HCT116 (cell line): ENCODE measurements around the gene TTC27. TPM values are rescaled to one million over a fixed set of nuclear protein-coding genes. Genes with fewer than 3 reads are reported as not detected.

Experiments used
- ATAC-seq: fragments of 200-7000 bp; cut with Tn5 transposase; 2 replicates; pipeline ENCODE4 v1.9.1; 2020; ENCODE audit warnings: mild to moderate bottlenecking, moderate library complexity
- BruUV-seq: library from RNA; stranded (reverse); fragments of 400-500 nt; replicated peaks from 2 replicates; lab custom pipeline; 2021; lab: Mats Ljungman, UMichigan
- CTCF ChIA-PET: fragments of 300-600 bp; sonication (Branson Sonifier 250); formaldehyde crosslinking; loops from one replicate; lab custom pipeline; 2021; ENCODE audit warnings: antibody characterized with exemption; lab: Charles Lee
- POLR2A ChIA-PET: fragments of 300-600, 350-600 bp; sonication (Branson Sonifier 250); formaldehyde crosslinking; loops from one replicate; lab custom pipeline; 2021; ENCODE audit warnings: antibody characterized with exemption; lab: Charles Lee
- RAD21 ChIA-PET, 2 experiments: fragments of 300-600 bp; sonication (Branson Sonifier 250); formaldehyde crosslinking; loops; one replicate each; lab custom pipeline; 2023; ENCODE audit warnings: low total read pairs in 2 of 2; ENCODE audit not compliant: uncharacterized antibody in 2 of 2, unreplicated experiment in 2 of 2, low non-redundant PET in 1 of 2; lab: Charles Lee
- DNase-seq: peaks from one replicate; pipeline ENCODE4 v3.0.0-alpha.2; 2010; ENCODE audit warnings: low read depth, low spot score
- H2AFZ ChIP-seq: fragments of 200-600 bp; shearing (Covaris generic), sonication (generic); 2 replicates; pipeline ENCODE4 v1.6.1; 2017; ENCODE audit warnings: low read depth, mixed run types, mixed read lengths, antibody characterized with exemption, low read length; ENCODE audit not compliant: poor library complexity, severe bottlenecking
- H3K27ac ChIP-seq: 2 replicates; pipeline ENCODE4 v1.5.1; 2012; ENCODE audit warnings: low read depth, low read length
- H3K27me3 ChIP-seq: fragments of 200-600 bp; sonication (generic); 2 replicates; pipeline ENCODE4 v1.6.1; 2016; ENCODE audit warnings: mixed run types, low read length, mixed read lengths; ENCODE audit not compliant: insufficient read depth
- H3K36me3 ChIP-seq, 2 experiments: fragments of 200-500 bp in 1 of 2; fragments of 200-600 bp in 1 of 2; sonication (Bioruptor generic) in 1 of 2; sonication (generic) in 1 of 2; 2 replicates each; pipeline versions ENCODE4 v1.5.1 to v1.6.1; 2014 to 2016; ENCODE audit warnings: low read length in 2 of 2, inconsistent platforms in 1 of 2, mixed read lengths in 1 of 2, mixed run types in 1 of 2; ENCODE audit not compliant: insufficient read depth in 2 of 2, control insufficient read depth in 1 of 2
- H3K4me1 ChIP-seq, 2 experiments: fragments of 200-600 bp in 1 of 2; sonication (generic) in 1 of 2; 2 replicates each; pipeline versions ENCODE4 v1.5.1 to v1.6.1; 2012 to 2017; ENCODE audit warnings: low read length in 2 of 2, inconsistent platforms in 1 of 2, mild to moderate bottlenecking in 1 of 2, mixed read lengths in 1 of 2, mixed run types in 1 of 2, moderate library complexity in 1 of 2; ENCODE audit not compliant: insufficient read depth in 2 of 2, control insufficient read depth in 1 of 2
- H3K4me2 ChIP-seq: fragments of 200-600 bp; sonication (generic); 2 replicates; pipeline ENCODE4 v1.6.1; 2017; ENCODE audit warnings: mixed run types, low read length, mixed read lengths
- H3K4me3 ChIP-seq, 2 experiments: fragments of 200-600 bp in 1 of 2; sonication (generic) in 1 of 2; replicated peaks in 1 of 2; 2 replicates each; pipeline ENCODE4 v1.5.1; 2011 to 2016; ENCODE audit warnings: low read length in 2 of 2, control low read depth in 1 of 2, low read depth in 1 of 2, mild to moderate bottlenecking in 1 of 2, mixed read lengths in 1 of 2, mixed run types in 1 of 2
- H3K79me2 ChIP-seq: fragments of 200-600 bp; sonication (generic); 2 replicates; pipeline ENCODE4 v1.6.1; 2017; ENCODE audit warnings: mild to moderate bottlenecking, mixed run types, low read length, moderate library complexity, mixed read lengths; ENCODE audit not compliant: insufficient read depth
- H3K9ac ChIP-seq: fragments of 200-600 bp; sonication (generic); 2 replicates; pipeline ENCODE4 v1.6.1; 2016; ENCODE audit warnings: low read length, mixed read lengths
- H3K9me2 ChIP-seq: fragments of 200-600 bp; sonication (generic), shearing (Covaris generic); 2 replicates; pipeline ENCODE4 v1.6.1; 2017; ENCODE audit warnings: mixed run types, mild to moderate bottlenecking, moderate library complexity; ENCODE audit not compliant: insufficient read depth
- H3K9me3 ChIP-seq, 2 experiments: fragments of 200-500 bp in 1 of 2; fragments of 200-600 bp in 1 of 2; sonication (Bioruptor generic) in 1 of 2; sonication (generic) in 1 of 2; 2 replicates each; pipeline ENCODE4 v1.6.1; 2014 to 2017; ENCODE audit warnings: low read length in 2 of 2, mixed read lengths in 2 of 2, inconsistent platforms in 1 of 2, low read depth in 1 of 2, mild to moderate bottlenecking in 1 of 2, mixed run types in 1 of 2, moderate library complexity in 1 of 2; ENCODE audit not compliant: control insufficient read depth in 1 of 2, insufficient read depth in 1 of 2
- H4K20me1 ChIP-seq: fragments of 200-600 bp; sonication (generic), shearing (Covaris generic); 2 replicates; pipeline ENCODE4 v1.6.1; 2017; ENCODE audit warnings: mixed run types, mild to moderate bottlenecking, moderate library complexity; ENCODE audit not compliant: insufficient read depth
- ATF3 ChIP-seq: IDR thresholded peaks from 2 replicates; pipeline ENCODE4 v1.6.1; 2012
- CBX3 ChIP-seq: IDR thresholded peaks from 2 replicates; pipeline ENCODE4 v1.6.1; 2012; ENCODE audit warnings: low read depth
- CEBPB ChIP-seq: IDR thresholded peaks from 2 replicates; pipeline ENCODE4 v1.6.1; 2012; ENCODE audit warnings: low read depth
- CTCF ChIP-seq, 3 experiments: fragments of 200-600 bp in 1 of 3; sonication (generic) in 1 of 3; IDR thresholded peaks in 2 of 3; conservative IDR thresholded peaks in 1 of 3; 2 replicates each; pipeline ENCODE4 v1.5.1; 2012 to 2017; ENCODE audit warnings: low read depth in 2 of 3, low read length in 2 of 3, antibody characterized with exemption in 1 of 3, borderline replicate concordance in 1 of 3, control low read depth in 1 of 3, mild to moderate bottlenecking in 1 of 3, mixed read lengths in 1 of 3, mixed run types in 1 of 3, moderate library complexity in 1 of 3; ENCODE audit not compliant: insufficient read depth in 1 of 3
- EZH2 ChIP-seq: fragments of 200-600 bp; sonication (generic); IDR thresholded peaks from 2 replicates; pipeline ENCODE4 v1.6.1; 2017; ENCODE audit warnings: antibody characterized with exemption, mixed run types
- FOSL1 ChIP-seq: IDR thresholded peaks from 2 replicates; pipeline ENCODE4 v1.6.1; 2012; ENCODE audit warnings: low read depth
- JUND ChIP-seq: IDR thresholded peaks from 2 replicates; pipeline ENCODE4 v1.6.1; 2012
- POLR2AphosphoS5 ChIP-seq: IDR thresholded peaks from 2 replicates; pipeline ENCODE4 v1.6.1; 2011; ENCODE audit warnings: mild to moderate bottlenecking, low read depth, low read length, moderate library complexity
- RAD21 ChIP-seq: IDR thresholded peaks from 2 replicates; pipeline ENCODE4 v1.6.1; 2012; ENCODE audit warnings: low read depth, mild to moderate bottlenecking
- REST ChIP-seq: IDR thresholded peaks from 2 replicates; pipeline ENCODE4 v1.6.1; 2012; ENCODE audit warnings: low read depth
- SRF ChIP-seq: IDR thresholded peaks from 2 replicates; pipeline ENCODE4 v1.6.1; 2012; ENCODE audit warnings: low read depth
- TCF7L2 ChIP-seq: IDR thresholded peaks from 2 replicates; pipeline ENCODE4 v1.7.0; 2011; ENCODE audit warnings: borderline replicate concordance, inconsistent platforms; ENCODE audit not compliant: insufficient read depth, insufficient read length; ENCODE audit errors: extremely low read depth
- YY1 ChIP-seq: IDR thresholded peaks from 2 replicates; pipeline ENCODE4 v1.6.1; 2011; ENCODE audit warnings: low read length, low read depth, moderate library complexity, mild to moderate bottlenecking; ENCODE audit not compliant: insufficient replicate concordance; ENCODE audit errors: extremely low read depth
- ZFX ChIP-seq: fragments of 450-650 bp; IDR thresholded peaks from 2 replicates; pipeline ENCODE4 v1.6.1; 2017
- ZNF274 ChIP-seq: fragments of 200-500 bp; sonication (Bioruptor generic); IDR thresholded peaks from 2 replicates; pipeline ENCODE4 v1.6.1; 2014; ENCODE audit warnings: mild to moderate bottlenecking, low read depth, low read length, inconsistent platforms
- intact Hi-C: fragments of 100-400 bp; cut with micrococcal nuclease; formaldehyde crosslinking; loops from 2 replicates; pipeline ENCODE4 v1.10.0; 2022
- total RNA-seq: library from RNA; stranded (reverse); gene quantifications from one replicate; pipeline ENCODE4 v1.2.1, GENCODE V29; 2021; ENCODE audit not compliant: unreplicated experiment

TTC27 gene
- total RNA-seq, 1 experiment from 2014 or later, result 24.4 TPM

DNA sequence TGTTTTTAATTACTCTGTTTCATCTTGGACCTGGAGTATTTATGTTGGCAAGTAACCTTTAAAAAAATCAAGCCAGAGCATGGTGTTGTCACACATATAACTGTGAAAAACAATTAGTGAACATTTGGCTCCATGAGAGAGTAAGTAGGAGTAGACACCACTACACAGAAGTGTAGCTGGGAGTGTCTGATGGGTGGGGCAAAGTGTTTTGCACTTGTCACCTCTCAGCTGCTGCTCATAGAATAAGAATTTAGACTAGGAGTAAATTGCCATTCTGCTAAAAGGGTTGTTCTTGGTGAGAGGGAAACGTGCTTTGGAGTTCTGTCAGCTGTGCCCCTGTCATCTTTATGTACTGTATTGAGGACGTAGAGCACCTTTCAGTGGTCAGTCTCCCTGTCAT is 114.5 kb downstream of the TTC27 start:
- H3K27ac ChIP-seq, result no peak overlapping the region
- no peak overlapping the region for H3K4me3 ChIP-seq
- H3K79me2 ChIP-seq, result no peaks in the 10 kb centered on the region
- no peak overlapping the region for H3K4me2 ChIP-seq
- H3K36me3 ChIP-seq, result no peaks in the 10 kb centered on the region
- ATAC-seq, result no peak
- no peaks in the 10 kb centered on the region for H4K20me1 ChIP-seq
- TF ChIP-seq ZNF274, result no peak
- TF ChIP-seq EZH2, result no peak
- no peak for TF ChIP-seq ZFX
- no peak for TF ChIP-seq TCF7L2
- no peaks in the 10 kb centered on the region for H3K9me3 ChIP-seq
- CTCF ChIA-PET, result no interaction called here
- BruUV-seq, result no TSS peak
- no peaks in the 10 kb centered on the region for H3K4me1 ChIP-seq
- RAD21 ChIA-PET, result no interaction called here
- intact Hi-C loops, result no loop called here
- no peak for DNase-seq
- no peak overlapping the region for H2AFZ ChIP-seq
- POLR2A ChIA-PET, result no interaction called here
- no peaks in the 10 kb centered on the region for H3K27me3 ChIP-seq
- no peak overlapping the region for H3K9ac ChIP-seq
- H3K9me2 ChIP-seq, result no peaks in the 10 kb centered on the region

DNA sequence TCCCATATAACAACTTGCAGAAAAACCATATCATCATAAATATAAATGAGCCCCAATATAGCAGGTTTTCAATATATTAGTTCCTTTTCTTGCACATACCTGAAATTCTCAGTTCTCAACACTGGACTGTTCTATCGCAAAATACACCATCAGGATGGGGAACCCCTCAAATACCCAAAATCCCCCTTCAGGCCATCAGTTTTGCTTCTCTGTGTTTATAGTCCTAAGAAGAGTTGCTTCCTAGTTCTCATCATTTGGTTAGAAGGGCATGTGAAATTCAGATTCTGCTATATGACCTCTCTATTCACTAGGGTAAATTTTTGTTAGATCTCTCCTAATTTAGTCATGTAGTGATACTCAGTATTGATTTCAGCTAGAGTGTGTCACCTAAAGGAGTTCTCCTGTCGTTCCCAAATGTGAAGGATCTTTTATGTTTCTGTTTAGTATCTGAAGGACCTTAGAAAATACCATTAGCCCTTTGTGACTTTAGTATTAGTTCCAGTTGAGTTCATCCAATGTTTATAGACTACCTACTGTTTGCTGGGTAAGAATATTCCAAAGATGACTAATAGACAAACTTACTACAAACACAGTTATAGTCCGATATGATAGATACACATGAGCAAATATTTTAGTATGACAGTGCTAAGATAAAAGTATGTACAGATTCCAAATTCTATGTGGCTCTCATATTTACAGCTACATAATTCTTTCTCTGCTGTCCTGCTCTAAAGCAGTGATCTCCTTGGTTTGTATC is 115.8 kb downstream of the TTC27 start:
- Histone ChIP-seq H4K20me1 (no peaks in the 10 kb centered on the region), H3K4me2 (no peak overlapping the region), H3K9me2 (no peaks in the 10 kb centered on the region), H3K27ac (no peak overlapping the region), H3K27me3 (no peaks in the 10 kb centered on the region), H3K4me3 (no peak overlapping the region), H3K9ac (no peak overlapping the region), H3K79me2 (no peaks in the 10 kb centered on the region), H3K36me3 (no peaks in the 10 kb centered on the region), H3K4me1 (no peaks in the 10 kb centered on the region), H2AFZ (no peak overlapping the region), H3K9me3 (no peaks in the 10 kb centered on the region)
- POLR2A ChIA-PET, result no interaction called here
- no TSS peak for BruUV-seq
- intact Hi-C loops, result no loop called here
- RAD21 ChIA-PET, result no interaction called here
- DNase-seq, result no peak
- CTCF ChIA-PET, result no interaction called here
- no peak for ATAC-seq
- TF ChIP-seq RAD21 (no peak), POLR2AphosphoS5 (no peak), CBX3 (no peak), JUND (no peak), YY1 (no peak), FOSL1 (no peak), CTCF (IDR thresholded peaks at IDR 0.05 in 2 of 3, conservative IDR thresholded peaks at IDR 0.05 in 1 of 3; ENCODE audit: borderline replicate concordance in 1 of 3, insufficient read depth in 1 of 3, low read depth in 2 of 3, low read length in 2 of 3) (no peak), ZFX (no peak), CEBPB (no peak), TCF7L2 (no peak), SRF (no peak), REST (no peak), ATF3 (no peak), ZNF274 (no peak)
